IPS DF 6.9 (cell line): ENCODE data around the gene DESI2.
A peak's percentile ranks its signal among the peaks of the same experiment; 100 is the strongest.
"Not testable (repeated sequence)": the region's sequence is repeated elsewhere in the genome, so short reads cannot be mapped to it uniquely, and the experiment has no call there.

Experiments
- DNase-seq: peaks from one replicate; pipeline ENCODE4 v3.0.0-alpha.2; 2013; ENCODE audit warnings: low read depth, low spot score
- H3K27ac ChIP-seq: one replicate; pipeline ENCODE4 v1.5.1; 2013; ENCODE audit warnings: low read length, control low read depth
- H3K27me3 ChIP-seq: 2 replicates; pipeline ENCODE4 v1.6.1; 2013; ENCODE audit warnings: mild to moderate bottlenecking, low read length; ENCODE audit not compliant: control insufficient read depth, insufficient read depth
- H3K36me3 ChIP-seq: 2 replicates; pipeline ENCODE4 v1.6.1; 2013; ENCODE audit warnings: low read length; ENCODE audit not compliant: control insufficient read depth, insufficient read depth
- H3K4me1 ChIP-seq: 2 replicates; pipeline ENCODE4 v1.6.1; 2013; ENCODE audit warnings: low read length; ENCODE audit not compliant: control insufficient read depth, insufficient read depth
- H3K4me3 ChIP-seq: 2 replicates; pipeline ENCODE4 v1.5.1; 2013; ENCODE audit warnings: mild to moderate bottlenecking, low read length
- H3K9me3 ChIP-seq: 2 replicates; pipeline ENCODE4 v1.6.1; 2013; ENCODE audit warnings: low read length, inconsistent platforms; ENCODE audit not compliant: control insufficient read depth, insufficient read depth
- WGBS: extraction: QIAGEN DNeasy Blood & Tissue Kit; methylation state at CpG from one replicate; pipeline ENCODE4 v1.1.7; 2013; ENCODE audit warnings: mixed read lengths, missing lambda C conversion rate; ENCODE audit not compliant: insufficient read length, insufficient coverage; 5-methylcytosine and 5-hydroxymethylcytosine counted together

DESI2 gene

GRCh38 chr1:244654108-244655038, 1.4 kb downstream of the DESI2 start:
- H3K36me3 ChIP-seq, result no peaks in the 10 kb centered on the region
- H3K9me3 ChIP-seq, result no peaks in the 10 kb centered on the region
- peaks cover 6% of the 10 kb centered on the region; the same call in 1 of the 2 replicates for H3K4me1 ChIP-seq
- peak overlapping the region; percentile 86; the same call in 1 of the 2 replicates for H3K4me3 ChIP-seq
- no peaks in the 10 kb centered on the region for H3K27me3 ChIP-seq
- no peak for DNase-seq
- no peak overlapping the region for H3K27ac ChIP-seq
- no CpG with 5 or more reads among the region's 8 CpGs for WGBS

- Histone ChIP-seq H3K4me1 (peaks cover 6% of the 10 kb centered on the region; the same call in 1 of the 2 replicates), H3K4me3 (no peak overlapping the region), H3K9me3 (no peaks in the 10 kb centered on the region), H3K36me3 (no peaks in the 10 kb centered on the region), H3K27ac (no peak overlapping the region), H3K27me3 (no peaks in the 10 kb centered on the region)
- DNase-seq, result no peak
- WGBS, result no CpG with 5 or more reads among the region's 1 CpG
These were observed 2.3 kb downstream of the DESI2 start for GRCh38 chr1:244655186-244655585.

- WGBS, result no CpG with 5 or more reads among the region's 3 CpGs
- H3K36me3 ChIP-seq, result no peaks in the 10 kb centered on the region
- H3K4me3 ChIP-seq, result no peak overlapping the region
- H3K27ac ChIP-seq, result no peak overlapping the region
- no peaks in the 10 kb centered on the region for H3K9me3 ChIP-seq
- no peaks in the 10 kb centered on the region for H3K27me3 ChIP-seq
- no peaks in the 10 kb centered on the region; the same call in 1 of the 2 replicates for H3K4me1 ChIP-seq
- DNase-seq, result no peak
These were observed 4.5 kb downstream of the DESI2 start for GRCh38 chr1:244657421-244657820.

- no peaks in the 10 kb centered on the region for H3K36me3 ChIP-seq
- no peaks in the 10 kb centered on the region for H3K27me3 ChIP-seq
- no peak for DNase-seq
- no peak overlapping the region for H3K27ac ChIP-seq
- WGBS, result no CpG with 5 or more reads among the region's 3 CpGs
- H3K4me1 ChIP-seq, result no peaks in the 10 kb centered on the region; the same call in 1 of the 2 replicates
- H3K4me3 ChIP-seq, result no peak overlapping the region
- no peaks in the 10 kb centered on the region for H3K9me3 ChIP-seq
These were observed 6.8 kb downstream of the DESI2 start for GRCh38 chr1:244659694-244660093.

- Histone ChIP-seq H3K4me3 (no peak overlapping the region), H3K36me3 (no peaks in the 10 kb centered on the region), H3K27ac (no peak overlapping the region), H3K4me1 (no peaks in the 10 kb centered on the region; the same call in 1 of the 2 replicates), H3K27me3 (no peaks in the 10 kb centered on the region), H3K9me3 (no peaks in the 10 kb centered on the region)
- no CpG with 5 or more reads among the region's 3 CpGs for WGBS
- no peak for DNase-seq
These were observed 7.7 kb downstream of the DESI2 start for GRCh38 chr1:244660595-244660994.

GRCh38 chr1:244661569-244662312, 8.8 kb downstream of the DESI2 start:
- H3K27me3 ChIP-seq, H3K4me3 ChIP-seq, H3K36me3 ChIP-seq, H3K9me3 ChIP-seq, H3K4me1 ChIP-seq, DNase-seq, H3K27ac ChIP-seq: not testable (repeated sequence)
- WGBS, result no CpG with 5 or more reads among the region's 4 CpGs

- no peaks in the 10 kb centered on the region; the same call in 1 of the 2 replicates for H3K4me1 ChIP-seq
- H3K9me3 ChIP-seq, result no peaks in the 10 kb centered on the region
- no peaks in the 10 kb centered on the region for H3K27me3 ChIP-seq
- no CpG with 5 or more reads among the region's 2 CpGs for WGBS
- H3K36me3 ChIP-seq, result no peaks in the 10 kb centered on the region
- DNase-seq, result no peak
- H3K4me3 ChIP-seq, result no peak overlapping the region
- H3K27ac ChIP-seq, result no peak overlapping the region
These were observed 9.7 kb downstream of the DESI2 start for GRCh38 chr1:244662599-244662998.

GRCh38 chr1:244664353-244664752, 11.4 kb downstream of the DESI2 start:
- H3K4me3 ChIP-seq, result no peak overlapping the region
- no peaks in the 10 kb centered on the region for H3K9me3 ChIP-seq
- H3K27me3 ChIP-seq, result no peaks in the 10 kb centered on the region
- no peaks in the 10 kb centered on the region for H3K4me1 ChIP-seq
- DNase-seq, result no peak
- no peaks in the 10 kb centered on the region for H3K36me3 ChIP-seq
- H3K27ac ChIP-seq, result no peak overlapping the region
- no CpG with 5 or more reads among the region's 3 CpGs for WGBS

GRCh38 chr1:244665771-244666217, 12.9 kb downstream of the DESI2 start:
- no peak overlapping the region for H3K4me3 ChIP-seq
- no peaks in the 10 kb centered on the region for H3K9me3 ChIP-seq
- H3K36me3 ChIP-seq, result no peaks in the 10 kb centered on the region
- no peaks in the 10 kb centered on the region for H3K4me1 ChIP-seq
- H3K27ac ChIP-seq, result no peak overlapping the region
- DNase-seq, result no peak
- no CpG with 5 or more reads among the region's 4 CpGs for WGBS
- no peaks in the 10 kb centered on the region for H3K27me3 ChIP-seq

- no CpG with 5 or more reads among the region's 6 CpGs for WGBS
- H3K27ac ChIP-seq, H3K4me3 ChIP-seq, H3K36me3 ChIP-seq, H3K9me3 ChIP-seq, DNase-seq, H3K4me1 ChIP-seq, H3K27me3 ChIP-seq: not testable (repeated sequence)
These were observed 13.9 kb downstream of the DESI2 start for GRCh38 chr1:244666672-244667418.
